ENCODE data around the gene FRG1. TPM values are rescaled to one million over a fixed set of nuclear protein-coding genes. Genes with fewer than 3 reads are reported as not detected.
"Not testable (repeated sequence)": the region's sequence is repeated elsewhere in the genome, so short reads cannot be mapped to it uniquely, and the experiment has no call there.

The FRG1 gene
- 10 to 100 TPM; 61.5 to 74.0 (median 63.2) TPM for polyA plus RNA-seq (ENCODE audit: insufficient read length in 4 of 4)

- DNase-seq (ENCODE audit: low read depth in 4 of 4, low spot score in 2 of 4) = peak; percentile 79 to 90 (median 86)
Measured at GRCh38 chr4:189940178-189941004, at the start of gene FRG1. Gene FRG1, plus strand, starts transcription at chr4:189940872. Its CDS starts 138 bp downstream, at chr4:189941010.

- DNase-seq (ENCODE audit: low read depth in 4 of 4, low spot score in 2 of 4) = no peak
Measured at GRCh38 chr4:189897667-189898066, 43.0 kb upstream of the FRG1 start.

DNA sequence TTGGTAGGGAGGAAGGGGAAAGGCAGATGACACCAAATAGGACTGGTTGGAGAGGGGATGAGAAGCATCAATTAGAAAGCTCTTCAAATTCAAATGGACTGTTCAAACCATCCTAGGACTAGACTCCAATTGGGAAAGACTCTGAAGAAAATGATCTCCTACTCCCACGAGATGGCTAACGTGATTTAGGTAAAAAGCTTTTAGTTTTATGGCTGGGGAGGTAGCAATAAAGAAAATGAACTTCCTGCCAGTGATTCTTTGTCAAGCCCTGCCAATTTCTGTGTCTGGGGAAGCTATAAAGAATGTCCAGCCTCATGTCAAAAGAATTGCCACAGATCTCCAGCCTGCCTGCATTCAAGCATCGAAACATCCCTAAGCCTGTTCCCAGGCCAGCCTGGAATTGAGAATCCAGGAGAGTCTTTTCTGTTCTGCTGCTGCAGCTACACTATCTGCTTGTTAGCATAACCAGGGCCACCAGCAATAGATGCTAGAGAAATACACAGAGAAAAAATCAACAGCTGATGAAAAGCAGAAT lies 41.1 kb upstream of the FRG1 start:
- DNase-seq (ENCODE audit: low read depth in 4 of 4, low spot score in 2 of 4) = peak in 1 of 4 donors; percentile 21

GRCh38 chr4:189904420-189905027 lies 36.1 kb upstream of the FRG1 start:
- DNase-seq (ENCODE audit: low read depth in 4 of 4, low spot score in 2 of 4) = peak in 2 of 4 donors; percentile 47 to 56

DNA sequence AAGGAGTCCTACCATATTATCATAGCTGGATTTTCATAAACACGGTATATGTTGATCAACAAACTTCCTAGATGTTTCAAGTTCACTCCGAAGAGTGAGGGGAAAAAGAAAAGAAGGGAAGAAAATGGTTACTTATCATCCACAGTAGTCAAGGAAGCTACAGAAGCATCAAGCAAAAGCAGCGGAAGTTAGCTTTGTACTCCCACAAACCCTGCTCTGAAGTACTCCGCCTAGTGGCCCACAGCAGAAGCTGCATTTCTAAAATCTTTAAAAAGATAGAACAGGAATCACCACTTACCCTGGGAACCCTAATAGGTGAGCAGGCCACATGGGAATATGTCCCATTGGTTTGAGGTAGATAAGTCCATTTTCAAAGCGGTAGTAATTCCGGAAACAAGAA lies 28.5 kb upstream of the FRG1 start:
- DNase-seq (ENCODE audit: low read depth in 4 of 4, low spot score in 2 of 4) = no peak

GRCh38 chr4:189917161-189917891 lies 23.3 kb upstream of the FRG1 start:
- no peak for DNase-seq (ENCODE audit: low read depth in 4 of 4, low spot score in 2 of 4)

GRCh38 chr4:189921058-189921457 lies 19.6 kb upstream of the FRG1 start:
- no peak for DNase-seq (ENCODE audit: low read depth in 4 of 4, low spot score in 2 of 4)

GRCh38 chr4:189926742-189927141 lies 13.9 kb upstream of the FRG1 start:
- DNase-seq (ENCODE audit: low read depth in 4 of 4, low spot score in 2 of 4) = not testable (repeated sequence)

- DNase-seq (ENCODE audit: low read depth in 4 of 4, low spot score in 2 of 4) = no peak
Measured at GRCh38 chr4:189941005-189941450, 356 bp downstream of the FRG1 start.

- DNase-seq (ENCODE audit: low read depth in 4 of 4, low spot score in 2 of 4) = not testable (repeated sequence)
Measured at GRCh38 chr4:189942412-189942811, 1.7 kb downstream of the FRG1 start.

GRCh38 chr4:189944077-189944476 lies 3.4 kb downstream of the FRG1 start:
- not testable (repeated sequence) for DNase-seq (ENCODE audit: low read depth in 4 of 4, low spot score in 2 of 4)

DNA sequence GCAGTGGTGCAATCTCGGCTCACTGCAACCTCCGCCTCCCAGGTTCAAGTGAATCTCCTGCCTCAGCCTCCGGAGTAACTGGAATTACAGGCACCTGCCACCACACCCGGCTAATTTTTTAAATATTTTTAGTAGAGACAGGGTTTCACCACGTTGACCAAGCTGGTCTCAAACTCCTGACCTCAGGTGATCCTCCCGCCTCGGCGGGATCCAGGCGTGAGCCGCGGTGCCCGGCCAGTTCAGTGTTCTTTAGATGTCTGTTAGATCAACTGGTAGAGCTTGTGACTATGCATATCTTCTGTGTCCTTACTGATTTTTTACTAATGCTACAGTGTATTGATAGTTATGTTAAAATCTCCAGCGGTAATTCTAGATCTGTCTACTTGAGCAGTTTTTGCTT lies 6.2 kb downstream of the FRG1 start:
- not testable (repeated sequence) for DNase-seq (ENCODE audit: low read depth in 4 of 4, low spot score in 2 of 4)

DNA sequence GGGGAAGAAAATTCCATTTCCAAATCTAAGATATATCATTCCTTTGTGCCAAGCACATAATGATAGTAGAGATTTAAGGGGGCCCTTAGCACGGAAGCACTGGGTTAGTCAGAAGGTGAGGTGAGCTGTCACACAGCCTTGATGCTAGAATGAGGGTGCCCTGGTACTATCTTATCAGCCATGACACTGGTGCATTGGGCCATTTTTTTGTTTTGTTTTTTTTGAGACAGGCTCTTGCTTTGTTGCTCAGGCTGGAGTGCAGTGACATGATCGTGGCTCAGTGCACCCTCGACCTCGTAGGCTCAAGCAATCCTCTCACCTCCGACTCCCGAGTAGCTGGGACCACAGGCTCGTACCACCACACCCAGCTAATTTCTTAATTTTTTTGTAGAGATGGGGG lies 7.8 kb downstream of the FRG1 start:
- DNase-seq (ENCODE audit: low read depth in 4 of 4, low spot score in 2 of 4) = not testable (repeated sequence)

- not testable (repeated sequence) for DNase-seq (ENCODE audit: low read depth in 4 of 4, low spot score in 2 of 4)
Measured at GRCh38 chr4:189969291-189969690, 28.6 kb downstream of the FRG1 start.

DNA sequence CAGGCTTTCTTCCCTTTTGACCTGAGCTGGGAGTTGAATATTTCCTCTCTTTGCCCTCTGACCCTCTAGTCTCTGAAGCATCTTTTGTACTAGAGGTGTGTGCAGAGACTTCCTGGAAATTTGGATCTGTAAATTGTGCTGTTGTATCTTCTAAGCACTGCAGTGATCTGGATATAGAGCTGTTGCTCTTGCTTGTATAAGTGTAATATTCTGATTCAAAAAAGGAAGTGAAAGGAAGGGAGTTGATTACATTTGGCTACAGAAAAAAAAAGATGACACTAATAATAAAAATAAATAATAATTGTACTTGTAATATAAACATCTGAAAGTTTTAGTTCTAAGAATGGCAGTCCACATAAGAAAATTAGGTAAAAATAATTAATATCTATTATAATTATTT lies 33.0 kb downstream of the FRG1 start:
- no peak for DNase-seq (ENCODE audit: low read depth in 4 of 4, low spot score in 2 of 4)

- no peak for DNase-seq (ENCODE audit: low read depth in 4 of 4, low spot score in 2 of 4)
Measured at GRCh38 chr4:189974056-189974455, 33.4 kb downstream of the FRG1 start.

DNA sequence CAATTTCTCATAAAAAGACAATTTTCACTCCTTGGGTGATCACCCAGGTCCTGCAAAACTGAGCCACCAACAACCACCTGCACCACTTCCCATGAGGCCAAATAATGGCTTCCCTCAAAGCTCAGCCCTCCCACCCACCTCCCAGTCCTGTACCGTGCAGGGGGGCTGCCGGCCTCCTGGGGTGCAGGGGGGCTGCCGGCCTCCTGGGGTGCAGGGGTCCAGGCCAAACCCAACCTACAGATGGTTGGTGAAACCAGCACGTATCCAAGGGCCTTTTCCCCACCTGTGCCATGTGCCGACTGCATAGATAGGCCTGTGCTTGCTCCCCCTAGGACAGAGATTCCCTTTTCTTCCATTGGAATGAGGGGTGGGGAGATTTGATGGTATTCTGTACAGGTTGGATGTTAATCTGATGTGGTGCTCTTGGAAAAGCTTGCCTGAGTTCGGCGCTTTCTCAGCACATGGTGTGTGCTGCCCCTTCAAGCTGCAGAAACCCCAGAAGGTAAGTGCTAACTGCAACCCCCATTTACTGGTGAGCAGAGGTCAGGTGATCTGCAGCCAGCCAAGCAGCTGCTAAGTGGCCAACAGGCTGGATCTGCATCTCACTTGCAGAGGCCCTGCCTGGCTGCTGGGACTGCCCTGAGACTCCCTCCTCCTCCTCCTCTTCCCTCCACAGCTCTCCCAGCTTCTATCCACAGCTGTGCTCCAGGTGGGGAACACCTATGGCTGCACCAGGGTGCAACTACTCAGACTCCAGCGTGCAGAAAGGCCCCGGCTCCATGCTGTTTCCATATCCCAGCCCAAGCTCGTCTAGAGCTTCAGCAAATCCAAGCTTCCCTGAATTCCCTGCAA lies 38.8 kb downstream of the FRG1 start:
- DNase-seq (ENCODE audit: low read depth in 4 of 4, low spot score in 2 of 4) = no peak

DNA sequence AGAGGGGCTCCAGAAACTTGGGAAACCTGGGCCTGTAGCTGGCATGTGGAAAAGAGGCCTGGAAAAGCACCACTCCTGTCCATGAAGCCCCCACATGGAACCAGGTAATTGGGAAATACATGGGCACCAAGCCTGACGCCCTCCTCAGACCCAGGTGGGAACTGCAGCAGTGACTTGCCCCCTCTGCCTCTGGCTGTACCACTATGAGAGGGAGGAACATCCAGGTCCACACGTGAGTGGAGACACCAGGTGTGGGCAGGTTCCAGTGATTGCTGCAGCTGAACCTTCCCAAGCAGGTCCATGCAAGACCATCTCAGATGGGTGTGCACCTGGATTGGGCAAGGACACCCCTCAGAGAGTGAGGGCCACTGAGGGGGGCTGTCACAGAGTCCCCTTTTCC lies 39.6 kb downstream of the FRG1 start:
- DNase-seq (ENCODE audit: low read depth in 4 of 4, low spot score in 2 of 4) = not testable (repeated sequence)

DNA sequence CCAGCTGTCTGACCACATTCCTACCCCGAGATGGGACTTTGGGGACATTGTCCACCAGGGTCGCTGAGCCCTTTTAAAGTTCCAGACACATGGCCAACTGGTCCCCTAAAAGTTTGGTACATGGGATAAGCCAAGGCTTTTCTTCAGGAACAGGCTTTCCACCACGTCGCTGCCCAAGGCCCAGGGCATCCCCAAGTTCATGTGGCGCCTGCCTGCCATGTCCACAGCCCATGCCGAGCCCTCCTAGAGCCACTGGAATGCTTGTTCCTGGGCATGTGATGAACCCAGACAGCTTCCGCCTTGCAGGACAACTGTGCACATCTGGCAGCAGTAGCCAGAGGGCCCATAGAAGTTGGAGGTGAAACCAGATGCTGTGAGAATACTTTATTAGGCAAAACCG lies 41.3 kb downstream of the FRG1 start:
- no peak for DNase-seq (ENCODE audit: low read depth in 4 of 4, low spot score in 2 of 4)
